K562 (cell line): ENCODE measurements around the gene ZNF366. TPM values are rescaled to one million over a fixed set of nuclear protein-coding genes. Genes with fewer than 3 reads are reported as not detected.
A peak's percentile ranks its signal among the peaks of the same experiment; 100 is the strongest.

Experiments used
- ATAC-seq: fragments of 200-7000 bp; cut with Tn5 transposase; 3 replicates; pipeline ENCODE4 v1.9.1; 2020; ENCODE audit warnings: moderate library complexity
- BruUV-seq: library from RNA; stranded (reverse); fragments of 400-500 nt; replicated peaks from 2 replicates; lab custom pipeline; 2021; lab: Mats Ljungman, UMichigan
- CTCF ChIA-PET: fragments of 300-600 bp; formaldehyde crosslinking; extraction: SDS; loops from one replicate; lab custom pipeline; 2021; ENCODE audit warnings: low intra/inter-chr PET ratio; lab: Yijun Ruan, JAX
- POLR2A ChIA-PET: fragments of 300-600, 350-650 bp; sonication (Branson Sonifier 250); formaldehyde crosslinking; extraction: SDS; loops from one replicate; lab custom pipeline; 2021; ENCODE audit warnings: antibody characterized with exemption, inconsistent platforms; lab: Yijun Ruan, JAX
- DNase-seq, 4 experiments: peaks; one replicate each; pipeline versions ENCODE4 v3.0.0 to v3.0.0-alpha.2; 2011 to 2018; ENCODE audit warnings: low spot score in 3 of 4, mixed read lengths in 3 of 4; ENCODE audit errors: extremely low read depth in 1 of 4
- FAIRE-seq: peaks from 2 replicates; lab custom pipeline; 2011; peaks lifted over from hg19 to GRCh38; lab: Jason Lieb, UNC
- H2AFZ ChIP-seq: 2 replicates; pipeline ENCODE4 v1.6.0; 2011; ENCODE audit warnings: low read depth, low read length, control low read depth, inconsistent platforms
- H3K27ac ChIP-seq: fragments of 200-600 bp; 3 replicates; pipeline ENCODE4 v1.8.0; 2011; ENCODE audit warnings: low read depth, mild to moderate bottlenecking, control low read depth, inconsistent platforms, low read length, moderate library complexity, mixed read lengths; ENCODE audit errors: extremely low read depth
- H3K27me3 ChIP-seq, 2 experiments: fragments of 300-600 bp in 1 of 2; 2 replicates in 1 of 2; 3 replicates in 1 of 2; pipeline versions ENCODE4 v1.6.0 to v1.8.0; 2011; ENCODE audit warnings: inconsistent platforms in 2 of 2, low read length in 2 of 2, mild to moderate bottlenecking in 1 of 2, mixed read lengths in 1 of 2, moderate library complexity in 1 of 2; ENCODE audit not compliant: control insufficient read depth in 2 of 2, insufficient read depth in 2 of 2
- H3K36me3 ChIP-seq: fragments of 300-600 bp; 3 replicates; pipeline ENCODE4 v1.8.0; 2011; ENCODE audit warnings: mild to moderate bottlenecking, low read length, inconsistent platforms; ENCODE audit not compliant: control insufficient read depth, insufficient read depth
- H3K4me1 ChIP-seq, 2 experiments: fragments of 200-600 bp in 1 of 2; replicated peaks in 1 of 2; 2 replicates in 1 of 2; 3 replicates in 1 of 2; pipeline versions ENCODE4 v1.5.1 to v1.8.0; 2011; ENCODE audit warnings: inconsistent platforms in 2 of 2, low read length in 2 of 2, mild to moderate bottlenecking in 1 of 2, mixed read lengths in 1 of 2, moderate library complexity in 1 of 2; ENCODE audit not compliant: control insufficient read depth in 2 of 2, insufficient read depth in 2 of 2
- H3K4me2 ChIP-seq: 2 replicates; pipeline ENCODE4 v1.6.1; 2011; ENCODE audit warnings: low read length, control low read depth, inconsistent platforms, mixed read lengths; ENCODE audit not compliant: insufficient read depth
- H3K4me3 ChIP-seq: fragments of 200-600 bp; sonication (generic), shearing (Covaris generic); 2 replicates; pipeline ENCODE4 v1.5.1; 2016; ENCODE audit warnings: control low read depth, inconsistent platforms
- H3K79me2 ChIP-seq: fragments of 200-600 bp; 3 replicates; pipeline ENCODE4 v1.8.0; 2011; ENCODE audit warnings: low read length, inconsistent platforms; ENCODE audit not compliant: control insufficient read depth, insufficient read depth
- H3K9ac ChIP-seq, 2 experiments: 2 replicates each; pipeline versions ENCODE4 v1.6.0 to v1.6.1; 2011; ENCODE audit warnings: low read depth in 2 of 2, low read length in 2 of 2, control low read depth in 1 of 2, inconsistent platforms in 1 of 2, mild to moderate bottlenecking in 1 of 2, mixed read lengths in 1 of 2; ENCODE audit not compliant: insufficient read depth in 1 of 2
- H3K9me1 ChIP-seq: one replicate; pipeline ENCODE4 v1.6.0; 2011; ENCODE audit warnings: inconsistent platforms, mild to moderate bottlenecking, low read length, moderate library complexity; ENCODE audit not compliant: control insufficient read depth, insufficient read depth
- H3K9me3 ChIP-seq: replicated peaks from 2 replicates; pipeline ENCODE4 v1.5.1; 2011; ENCODE audit warnings: low read depth, low read length, inconsistent platforms; ENCODE audit not compliant: control insufficient read depth, insufficient read depth
- H4K20me1 ChIP-seq: replicated peaks from 2 replicates; pipeline ENCODE4 v1.6.1; 2011; ENCODE audit warnings: low read length, inconsistent platforms, mixed read lengths; ENCODE audit not compliant: control insufficient read depth, insufficient read depth
- CEBPG ChIP-seq, 3 experiments: fragments of 200-800 bp in 1 of 3; sonication (Bioruptor generic) in 1 of 3; sonication (generic) in 1 of 3; formaldehyde crosslinking in 1 of 3; IDR thresholded peaks in 2 of 3; conservative IDR thresholded peaks in 1 of 3; 2 replicates each; pipeline versions ENCODE4 v1.6.1 to v1.8.0; 2016 to 2022; ENCODE audit warnings: missing compliant biosample characterization in 2 of 3, missing genetic modification characterization in 2 of 3, mild to moderate bottlenecking in 1 of 3, missing genetic modification reagents in 1 of 3
- CXXC5 ChIP-seq: fragments of 250-450 bp; sonication (Bioruptor Pico); IDR thresholded peaks from 2 replicates; pipeline ENCODE4 v1.8.0; 2022; ENCODE audit warnings: inconsistent platforms, mild to moderate bottlenecking, moderate library complexity
- GABPA ChIP-seq: fragments of 200-800 bp; sonication (Bioruptor generic); conservative IDR thresholded peaks from 2 replicates; pipeline ENCODE4 v1.6.1; 2016; ENCODE audit warnings: low read depth, missing genetic modification characterization, missing compliant biosample characterization
- L3MBTL2 ChIP-seq: fragments of 450-650 bp; IDR thresholded peaks from 2 replicates; pipeline ENCODE4 v1.6.1; 2016; ENCODE audit warnings: mild to moderate bottlenecking, moderate library complexity
- MCM5 ChIP-seq: fragments of 450-650 bp; IDR thresholded peaks from 2 replicates; pipeline ENCODE4 v1.6.1; 2016; ENCODE audit warnings: low read depth
- NR2C2 ChIP-seq, 2 experiments: fragments of 200-800 bp in 1 of 2; sonication (Bioruptor generic) in 1 of 2; sonication (generic) in 1 of 2; formaldehyde crosslinking in 1 of 2; IDR thresholded peaks; 2 replicates each; pipeline versions ENCODE4 v1.6.1 to v1.8.0; 2016 to 2022; ENCODE audit warnings: mild to moderate bottlenecking in 1 of 2, missing compliant biosample characterization in 1 of 2, missing genetic modification characterization in 1 of 2, missing genetic modification reagents in 1 of 2
- NR3C1 ChIP-seq: sonication (generic); formaldehyde crosslinking; IDR thresholded peaks from 2 replicates; pipeline ENCODE4 v1.8.1; 2022; ENCODE audit warnings: missing genetic modification reagents
- PCBP2 ChIP-seq: fragments of 200-400 bp; formaldehyde crosslinking; IDR thresholded peaks from 2 replicates; pipeline ENCODE4 v1.6.1; 2018; ENCODE audit warnings: low read length, low read depth, mild to moderate bottlenecking, moderate library complexity; ENCODE audit not compliant: poor library complexity, severe bottlenecking
- RNF219 ChIP-seq: fragments of 250-450 bp; sonication (Bioruptor Pico); IDR thresholded peaks from 2 replicates; pipeline ENCODE4 v1.5.0; 2022; ENCODE audit warnings: mild to moderate bottlenecking
- SRSF9 ChIP-seq: fragments of 200-400 bp; formaldehyde crosslinking; IDR thresholded peaks from 2 replicates; pipeline ENCODE4 v1.6.1; 2017; ENCODE audit warnings: low read depth, low read length, borderline replicate concordance
- ZKSCAN3 ChIP-seq: fragments of 250-450 bp; sonication (Bioruptor Pico); IDR thresholded peaks from 2 replicates; pipeline ENCODE4 v1.4.0; 2020
- ZNF134 ChIP-seq: fragments of 250-450 bp; sonication (Bioruptor Pico); conservative IDR thresholded peaks from 2 replicates; pipeline ENCODE4 v1.4.0; 2020
- ZNF175 ChIP-seq: fragments of 200-800 bp; sonication (Bioruptor generic); IDR thresholded peaks from 2 replicates; pipeline ENCODE4 v1.6.1; 2016; ENCODE audit warnings: low read depth, mild to moderate bottlenecking, missing genetic modification characterization, missing compliant biosample characterization
- ZNF197 ChIP-seq: fragments of 200-800 bp; sonication (Bioruptor generic); IDR thresholded peaks from 2 replicates; pipeline ENCODE4 v1.6.1; 2016; ENCODE audit warnings: low read depth, missing genetic modification characterization, missing compliant biosample characterization
- ZNF57 ChIP-seq: fragments of 450-650 bp; formaldehyde crosslinking; IDR thresholded peaks from 2 replicates; pipeline ENCODE4 v1.4.0; 2020; ENCODE audit warnings: mild to moderate bottlenecking, moderate library complexity
- ZNF586 ChIP-seq: fragments of 450-650 bp; formaldehyde crosslinking; conservative IDR thresholded peaks from 2 replicates; pipeline ENCODE4 v1.4.0; 2020; ENCODE audit warnings: mild to moderate bottlenecking, moderate library complexity
- ZNF589 ChIP-seq: fragments of 200-800 bp; sonication (Bioruptor generic); IDR thresholded peaks from 2 replicates; pipeline ENCODE4 v1.6.1; 2016; ENCODE audit warnings: low read depth, missing genetic modification characterization, missing compliant biosample characterization
- ZSCAN29 ChIP-seq: fragments of 450-650 bp; IDR thresholded peaks from 2 replicates; pipeline ENCODE4 v1.6.1; 2017
- WGBS: fragments of 100-300 bp; shearing (Covaris generic); methylation state at CpG from one replicate; pipeline ENCODE4 v1.1.6; 2016; ENCODE audit warnings: low coverage, mixed read lengths; ENCODE audit not compliant: insufficient coverage; ENCODE audit errors: missing lambda C conversion rate; 5-methylcytosine and 5-hydroxymethylcytosine counted together
- in situ Hi-C: fragments of 300-500 bp; cut with MboI; formaldehyde crosslinking; loops from 4 replicates; pipeline ENCODE4 v1.15.0; 2018; ENCODE audit warnings: inconsistent platforms, mixed read lengths
- intact Hi-C: fragments of 100-400 bp; cut with micrococcal nuclease; formaldehyde crosslinking; loops from 2 replicates; pipeline ENCODE4 v1.14.2; 2022
- polyA plus RNA-seq, 8 experiments: library from polyadenylated mRNA; depleted of rRNA in 4 of 8; stranded (reverse) in 5 of 8; unstranded in 3 of 8; fragments of >200 nt; fragmentation: Nextera tagmentation in 2 of 8; fragmentation: Illumina TruSeq in 1 of 8; extraction: Ambion mirVana in 2 of 8; extraction: Trizol in 1 of 8; gene quantifications; 2 replicates each; pipeline versions ENCODE4 v1.2.1 to v1.2.3, GENCODE V29; 2011 to 2014; ENCODE audit warnings: inconsistent platforms in 1 of 8, missing spikeins in 1 of 8
- total RNA-seq, 7 experiments: library from RNA; depleted of rRNA in 6 of 7; stranded (reverse); fragments of >200 nt in 6 of 7; fragmentation: Illumina TruSeq in 2 of 7; extraction: Trizol in 2 of 7; gene quantifications; 2 replicates each; pipeline versions ENCODE4 v1.2.1 to v1.2.3, GENCODE V29; 2011 to 2021; ENCODE audit warnings: low replicate concordance in 1 of 7

The ZNF366 gene
- total and polyA plus RNA-seq, 9 of the 15 experiments (the other 6 are each of a cell fraction or from before 2014, with no cell fraction given) = not detected

- Histone ChIP-seq H3K36me3 (no peaks in the 10 kb centered on the region), H3K79me2 (no peaks in the 10 kb centered on the region), H3K27ac (no peak overlapping the region), H3K9me3 (no peaks in the 10 kb centered on the region), H3K4me3 (no peak overlapping the region), H3K27me3 (no peaks in the 10 kb centered on the region), H4K20me1 (no peaks in the 10 kb centered on the region), H3K4me1 (peaks cover 10 to 13% of the 10 kb centered on the region in 2 experiments; a peak in 4 of 5 replicates), H2AFZ (peak overlapping the region; percentile 56; the same call in 1 of the 2 replicates), H3K4me2 (no peak overlapping the region), H3K9me1 (no peaks in the 10 kb centered on the region), H3K9ac (no peak overlapping the region)
- BruUV-seq = no TSS peak
- ChIA-PET POLR2A (no interaction called here), CTCF (no interaction called here)
- in situ Hi-C loops (no loop called here), intact Hi-C loops (no loop called here)
- peak; percentile 32 for ATAC-seq
- FAIRE-seq = no peak
- no peak for DNase-seq
- WGBS = 31% methylated on average over 9 of the region's 9 CpGs
- TF ChIP-seq L3MBTL2 = peak; percentile 33; the same call in 1 of the 2 replicates
- no peak for TF ChIP-seq ZNF586 (CRISPR knock-in tag)
- TF ChIP-seq ZNF197 = no peak
- TF ChIP-seq RNF219 (CRISPR knock-in tag) = no peak
- TF ChIP-seq MCM5 = no peak
- no peak for TF ChIP-seq ZNF57 (CRISPR knock-in tag)
- 0 out of 2 replicates have a peak, but pooled peaks have one; percentile 28 for TF ChIP-seq GABPA (tag)
- no peak for TF ChIP-seq SRSF9
- 0 out of 2 replicates have a peak, but pooled peaks have one; percentile 11 for TF ChIP-seq CEBPG (CRISPR knock-in tag; IDR thresholded peaks at IDR 0.05)
- peak in 1 of 2 experiments; percentile 61; a peak in 2 of 4 replicates for TF ChIP-seq CEBPG (tag; conservative IDR thresholded peaks at IDR 0.05 in 1 of 2, IDR thresholded peaks at IDR 0.05 in 1 of 2)
- 0 out of 2 replicates have a peak, but pooled peaks have one; percentile 46 for TF ChIP-seq ZNF589 (CRISPR knock-in tag)
- TF ChIP-seq NR3C1 (CRISPR knock-in tag) = no peak
- no peak for TF ChIP-seq PCBP2
- TF ChIP-seq CXXC5 = peak; percentile 29; the same call in 1 of the 2 replicates
- TF ChIP-seq ZSCAN29 = no peak
- no peak for TF ChIP-seq ZNF134 (CRISPR knock-in tag)
- no peak for TF ChIP-seq NR2C2 (CRISPR knock-in tag; IDR thresholded peaks at IDR 0.05)
- TF ChIP-seq NR2C2 (tag; IDR thresholded peaks at IDR 0.05) = peak; percentile 39; the same call in 1 of the 2 replicates
- TF ChIP-seq ZNF175 (CRISPR knock-in tag) = peak; percentile 52; the same call in 1 of the 2 replicates
- no peak for TF ChIP-seq ZKSCAN3 (CRISPR knock-in tag)
These were observed 51.7 kb downstream of the ZNF366 start for GRCh38 chr5:72455476-72455875.
